ENCODE measurements around the gene ZNF813. TPM values are rescaled to one million over a fixed set of nuclear protein-coding genes. Genes with fewer than 3 reads are reported as not detected.
"Not testable (repeated sequence)": the region's sequence is repeated elsewhere in the genome, so short reads cannot be mapped to it uniquely, and the experiment has no call there.

ZNF813 gene
- total RNA-seq, 1 donor from 2014 or later: 3.1 TPM

GRCh38 chr19:53474832-53475231 is 7.3 kb downstream of the ZNF813 start:
- intact Hi-C loops (cut with micrococcal nuclease): not testable (repeated sequence)

GRCh38 chr19:53475470-53475869 is 7.9 kb downstream of the ZNF813 start:
- intact Hi-C loops (cut with micrococcal nuclease): not testable (repeated sequence)

DNA sequence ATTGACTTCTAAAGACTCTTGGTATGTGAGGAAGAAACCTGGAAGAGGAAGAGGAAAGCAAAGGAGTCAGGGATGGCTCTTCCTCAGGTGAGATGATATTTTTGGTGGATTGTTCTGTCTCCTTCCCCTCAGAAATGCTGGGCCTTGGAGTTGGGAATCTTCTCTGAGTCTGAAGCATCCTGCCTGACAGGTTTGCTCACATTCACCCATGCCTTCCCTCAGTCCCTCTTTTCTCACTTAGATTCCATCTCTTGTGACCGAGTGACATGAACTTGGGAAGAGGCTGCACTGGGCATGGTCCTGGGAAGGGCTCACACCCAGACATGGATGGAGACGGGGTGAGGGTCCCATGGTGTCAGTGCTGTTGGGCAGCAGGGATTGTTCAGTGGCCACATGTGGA is 16.2 kb downstream of the ZNF813 start:
- intact Hi-C loops (cut with micrococcal nuclease): not testable (repeated sequence)

DNA sequence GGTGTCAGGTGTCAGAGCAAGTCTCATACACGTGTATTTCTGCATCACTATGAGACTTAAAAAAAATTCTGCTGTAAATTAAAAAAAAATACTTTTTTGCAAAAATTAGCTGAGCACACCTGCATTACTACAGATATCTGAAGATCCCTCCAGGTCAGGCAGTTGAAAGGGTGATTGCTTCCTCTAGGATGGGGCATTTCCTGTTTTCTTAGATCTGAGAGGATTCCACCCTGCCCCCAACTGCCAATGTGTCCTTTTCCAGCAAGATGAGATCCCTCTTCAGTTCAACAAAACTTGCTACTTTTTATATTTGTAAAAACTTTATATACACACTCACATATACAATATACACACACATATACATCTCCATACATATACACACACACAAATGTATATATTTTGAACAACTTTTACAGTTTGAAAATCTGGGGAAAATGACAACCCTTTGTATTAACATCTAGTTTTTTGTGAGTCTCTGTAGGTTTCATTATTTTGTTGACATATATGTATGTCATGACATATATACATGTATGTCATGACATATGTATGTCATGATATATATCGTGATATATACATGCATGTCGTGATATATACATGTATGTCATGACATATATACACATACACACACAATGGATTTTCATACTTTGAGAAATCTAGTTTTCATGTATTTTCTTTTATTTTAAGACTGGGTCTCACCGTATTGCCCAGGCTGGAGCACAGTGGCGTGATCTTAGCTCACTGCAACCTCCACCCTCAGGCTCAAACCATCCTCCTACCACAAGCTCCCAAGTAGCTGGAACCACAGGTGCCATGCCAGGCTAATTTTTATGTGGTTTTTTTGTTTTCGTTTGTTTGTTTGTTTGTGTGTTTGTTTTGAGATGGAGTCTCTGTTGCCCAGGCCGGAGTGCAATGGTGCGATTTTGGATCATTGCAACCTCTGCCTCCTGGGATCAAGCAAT is 17.8 kb downstream of the ZNF813 start:
- intact Hi-C loops (cut with micrococcal nuclease): no loop called here

DNA sequence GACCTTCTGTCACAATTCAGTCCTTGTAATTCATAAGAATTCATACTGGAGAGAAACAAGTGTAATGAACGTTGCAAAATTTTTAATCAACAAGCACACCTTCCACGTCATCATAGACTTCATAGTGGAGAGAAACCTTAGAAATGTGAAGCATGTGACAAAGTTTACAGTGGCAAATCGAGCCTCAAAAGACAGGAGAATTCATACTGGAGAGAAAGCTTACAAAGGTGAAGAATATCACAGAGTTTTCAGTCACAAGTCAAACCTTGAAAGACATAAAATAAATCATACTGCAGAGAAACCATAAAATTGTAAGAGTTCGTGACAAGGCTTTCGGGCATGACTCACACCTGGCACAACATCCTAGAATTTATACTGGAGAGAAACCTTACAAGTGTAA is 24.6 kb downstream of the ZNF813 start:
- intact Hi-C loops (cut with micrococcal nuclease): no loop called here

DNA sequence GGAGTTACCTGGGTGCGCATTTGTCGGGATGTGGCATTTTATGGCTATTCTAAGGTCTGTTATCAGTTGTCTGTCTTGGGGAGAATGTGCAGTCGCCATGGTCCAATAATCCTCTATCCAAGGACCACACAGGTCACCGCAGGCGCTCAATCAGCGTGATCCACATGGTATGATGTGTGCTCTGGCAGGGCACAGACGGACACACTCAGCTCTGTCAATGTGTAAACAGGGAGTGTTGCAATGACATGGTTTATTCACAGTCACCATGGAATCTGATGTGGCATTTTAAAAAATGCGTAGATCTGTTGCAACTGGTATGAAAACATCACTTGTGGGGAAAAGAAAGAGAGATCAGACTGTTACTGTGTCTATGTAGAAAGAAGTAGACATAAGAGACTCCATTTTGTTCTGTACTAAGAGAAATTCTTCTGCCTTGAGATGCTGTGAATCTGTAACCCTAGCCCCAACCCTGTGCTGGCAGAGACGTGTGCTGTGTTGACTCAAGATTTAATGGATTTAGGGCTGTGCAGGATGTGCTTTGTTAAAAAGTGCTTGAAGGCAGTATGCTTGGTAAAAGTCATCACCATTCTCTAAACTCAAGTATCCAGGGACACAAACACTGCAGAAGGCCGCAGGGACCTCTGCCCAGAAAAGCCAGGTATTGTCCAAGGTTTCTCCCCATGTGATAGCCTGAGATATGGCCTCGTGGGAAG is 29.9 kb downstream of the ZNF813 start:
- intact Hi-C loops (cut with micrococcal nuclease): not testable (repeated sequence)

DNA sequence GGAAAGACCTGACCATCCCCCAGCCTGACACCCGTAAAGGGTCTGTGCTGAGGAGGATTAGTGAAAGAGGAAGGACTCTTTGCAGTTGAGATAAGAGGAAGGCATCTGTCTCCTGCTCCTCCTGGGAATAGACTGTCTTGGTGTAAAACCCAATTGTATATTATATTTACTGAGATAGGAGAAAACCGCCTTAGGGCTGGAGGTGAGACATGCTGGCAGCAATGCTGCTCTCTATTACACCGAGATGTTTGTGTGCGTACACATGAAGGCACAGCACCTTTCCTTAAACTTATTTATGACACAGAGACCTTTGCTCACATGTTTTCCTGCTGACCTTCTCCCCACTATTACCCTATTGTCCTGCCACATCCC is 30.5 kb downstream of the ZNF813 start:
- intact Hi-C loops (cut with micrococcal nuclease): not testable (repeated sequence)

DNA sequence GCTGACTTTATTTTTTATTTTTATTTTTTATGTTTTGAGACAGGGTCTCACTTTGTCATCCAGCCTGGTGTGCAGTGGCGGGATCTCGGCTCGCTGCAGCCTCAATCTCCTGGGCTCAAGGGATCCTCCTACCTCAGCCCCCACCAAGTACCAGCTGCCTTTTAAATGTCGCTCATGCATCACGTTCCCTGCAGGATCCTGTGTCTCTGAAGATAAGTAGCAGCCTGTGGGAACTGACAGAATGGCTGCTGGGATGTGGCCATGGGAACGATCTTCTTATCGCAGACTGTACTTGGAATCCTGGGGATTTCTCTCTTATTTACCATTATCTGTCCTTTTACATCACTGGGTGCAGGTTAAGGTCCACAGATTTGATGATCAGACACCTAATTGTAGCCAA is 35.6 kb downstream of the ZNF813 start:
- intact Hi-C loops (cut with micrococcal nuclease): not testable (repeated sequence)

GRCh38 chr19:53503671-53504364 is 36.3 kb downstream of the ZNF813 start:
- intact Hi-C loops (cut with micrococcal nuclease): not testable (repeated sequence)

DNA sequence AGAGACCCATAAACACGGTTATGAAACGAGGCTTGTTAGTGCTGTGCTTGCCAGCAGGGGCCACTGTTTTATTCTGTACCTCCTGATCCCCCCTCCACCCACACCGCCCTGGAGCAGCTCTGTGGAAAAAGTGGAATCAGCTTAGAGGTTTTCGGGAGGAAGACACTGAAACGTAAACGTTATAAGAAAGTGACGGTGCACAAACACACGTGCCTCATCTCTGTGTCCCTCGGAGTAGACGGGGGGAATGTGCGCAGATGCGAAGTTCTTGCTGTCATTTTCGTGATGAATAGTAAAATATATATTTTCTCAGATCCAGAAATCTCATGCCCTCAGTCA is 36.8 kb downstream of the ZNF813 start:
- intact Hi-C loops (cut with micrococcal nuclease): not testable (repeated sequence)

DNA sequence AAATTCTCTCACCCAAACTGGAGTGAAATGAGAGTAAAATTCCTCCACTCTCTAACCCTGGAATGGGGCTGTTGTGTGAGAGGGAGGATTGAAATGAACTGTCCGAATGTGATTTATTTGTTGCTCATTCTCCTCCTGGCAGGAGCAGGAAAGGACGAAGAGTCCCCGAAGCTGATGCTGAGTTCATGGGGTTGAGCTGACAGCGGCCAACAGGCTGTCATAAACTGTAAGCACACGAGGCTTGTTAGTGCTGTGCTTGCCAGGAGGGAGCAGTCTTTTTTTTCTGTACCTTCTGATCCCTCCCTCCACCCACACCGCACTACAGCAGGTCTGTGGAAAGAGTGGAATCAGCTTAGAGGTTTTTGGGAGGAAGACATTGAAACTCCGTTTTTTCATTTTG is 37.4 kb downstream of the ZNF813 start:
- intact Hi-C loops (cut with micrococcal nuclease): no loop called here

- intact Hi-C loops (cut with micrococcal nuclease): no loop called here
Measured at GRCh38 chr19:53506728-53507127, 39.2 kb downstream of the ZNF813 start.

DNA sequence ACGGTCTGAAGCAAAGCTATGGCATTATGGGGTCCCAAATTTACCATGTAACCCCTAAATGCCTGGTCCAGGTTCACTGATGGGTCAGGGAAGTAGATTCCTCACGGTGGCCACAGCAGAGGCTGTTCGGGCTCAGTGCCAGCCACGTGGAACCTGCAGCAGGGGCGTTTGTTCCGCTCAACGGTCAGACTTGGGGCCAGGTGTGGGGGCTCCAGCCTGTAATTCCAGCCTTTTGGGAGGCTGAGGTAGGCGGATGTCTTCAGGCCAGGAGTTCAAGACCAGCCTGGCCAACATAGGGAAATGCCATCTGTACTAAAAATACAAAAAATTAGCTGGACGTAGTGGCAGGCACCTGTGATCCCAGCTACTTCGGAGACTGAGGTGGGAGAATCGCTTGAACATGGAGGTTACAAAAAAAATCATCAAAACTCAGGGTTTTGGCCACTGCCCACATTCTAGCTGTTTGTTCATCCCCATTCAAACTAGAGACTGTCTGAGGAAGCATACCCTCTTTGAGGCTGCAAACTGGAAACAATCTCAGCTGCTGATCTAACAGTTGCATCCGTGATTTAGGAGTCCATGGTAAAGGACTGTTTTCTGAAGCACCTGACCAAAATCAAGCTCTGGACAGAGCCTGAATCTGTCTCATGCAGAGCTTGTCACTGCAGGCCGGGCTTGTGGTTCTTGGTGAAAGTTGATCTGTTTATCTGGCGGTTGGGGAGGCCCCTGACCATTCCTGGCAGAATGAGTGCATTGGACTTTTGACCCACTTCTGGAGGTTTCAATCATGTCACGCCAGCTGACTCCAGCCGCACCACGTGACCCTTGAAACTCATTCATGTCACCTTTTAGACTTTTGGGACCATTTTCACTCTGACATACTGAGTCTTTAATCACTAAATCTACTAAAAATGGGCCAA is 40.2 kb downstream of the ZNF813 start:
- intact Hi-C loops (cut with micrococcal nuclease): no loop called here

- intact Hi-C loops (cut with micrococcal nuclease): no loop called here
Measured at GRCh38 chr19:53509443-53509842, 41.9 kb downstream of the ZNF813 start.

GRCh38 chr19:53509845-53510244 is 42.3 kb downstream of the ZNF813 start:
- intact Hi-C loops (cut with micrococcal nuclease): no loop called here

DNA sequence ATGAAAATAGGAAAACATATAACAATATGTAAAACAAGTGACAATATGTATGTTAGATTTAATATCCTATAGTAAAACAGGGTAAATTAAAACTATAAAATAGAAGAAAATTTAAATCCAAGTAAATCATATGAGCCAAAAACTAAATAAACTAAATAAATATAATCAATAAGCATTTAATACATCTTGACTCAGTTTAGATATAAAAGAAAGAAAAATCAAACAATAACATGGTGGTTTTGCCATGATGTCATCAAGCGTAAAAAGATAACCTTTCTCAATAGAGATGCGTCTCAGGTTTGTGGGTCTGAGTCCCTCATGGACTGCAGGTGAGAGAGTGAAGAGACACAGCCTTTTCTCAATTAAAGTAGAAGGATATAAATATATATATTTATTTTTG is 43.8 kb downstream of the ZNF813 start:
- intact Hi-C loops (cut with micrococcal nuclease): no loop called here

- intact Hi-C loops (cut with micrococcal nuclease): loop anchor here (1.0 kb wide), 1 partner anchor 87 kb away; no protein-coding TSS in a partner anchor
Measured at GRCh38 chr19:53511933-53512374, 44.4 kb downstream of the ZNF813 start.

GRCh38 chr19:53515047-53515446 is 47.5 kb downstream of the ZNF813 start:
- intact Hi-C loops (cut with micrococcal nuclease): not testable (repeated sequence)

GRCh38 chr19:53517114-53517741 is 49.7 kb downstream of the ZNF813 start:
- intact Hi-C loops (cut with micrococcal nuclease): no loop called here

GRCh38 chr19:53518121-53518520 is 50.6 kb downstream of the ZNF813 start:
- intact Hi-C loops (cut with micrococcal nuclease): no loop called here
